Epithelial cell of esophagus (primary cell): ENCODE measurements around the gene CTNND2.

ENCODE experiments used
- DNase-seq: peaks from one replicate; pipeline ENCODE4 v3.0.0; 2010; ENCODE audit warnings: low read depth
- H3K4me3 ChIP-seq: 2 replicates; pipeline ENCODE4 v1.5.1; 2011; ENCODE audit warnings: mild to moderate bottlenecking, low read length, control low read depth
- TF ChIP-seq, protein P1 (sequence below): IDR thresholded peaks from 2 replicates; pipeline ENCODE4 v1.5.1; 2011; ENCODE audit warnings: low read depth, mild to moderate bottlenecking, low read length, control low read depth, inconsistent platforms; ENCODE audit not compliant: insufficient read depth; ENCODE audit errors: missing control alignments

CTNND2 gene

DNA sequence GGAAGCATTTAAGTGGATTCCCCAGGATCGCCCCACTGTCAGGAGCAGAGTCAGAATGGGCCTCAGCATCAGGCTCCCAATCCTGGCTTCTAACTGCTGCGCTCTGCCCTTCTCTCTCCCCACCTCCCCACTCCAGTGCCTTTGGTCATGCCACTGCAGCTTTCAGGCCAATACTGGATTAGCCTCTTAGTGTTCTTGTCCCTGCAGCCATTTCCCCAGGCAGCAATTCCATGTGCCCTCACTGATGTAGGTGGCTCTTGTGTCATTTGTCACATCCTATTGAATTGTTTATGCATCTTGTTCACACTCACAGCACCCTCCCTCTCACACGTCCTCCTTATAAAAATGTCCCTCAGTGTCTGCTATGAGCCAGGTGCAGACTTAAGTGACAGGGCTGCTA is 599.0 kb downstream of the CTNND2 start:
- TF ChIP-seq, protein P1, sequence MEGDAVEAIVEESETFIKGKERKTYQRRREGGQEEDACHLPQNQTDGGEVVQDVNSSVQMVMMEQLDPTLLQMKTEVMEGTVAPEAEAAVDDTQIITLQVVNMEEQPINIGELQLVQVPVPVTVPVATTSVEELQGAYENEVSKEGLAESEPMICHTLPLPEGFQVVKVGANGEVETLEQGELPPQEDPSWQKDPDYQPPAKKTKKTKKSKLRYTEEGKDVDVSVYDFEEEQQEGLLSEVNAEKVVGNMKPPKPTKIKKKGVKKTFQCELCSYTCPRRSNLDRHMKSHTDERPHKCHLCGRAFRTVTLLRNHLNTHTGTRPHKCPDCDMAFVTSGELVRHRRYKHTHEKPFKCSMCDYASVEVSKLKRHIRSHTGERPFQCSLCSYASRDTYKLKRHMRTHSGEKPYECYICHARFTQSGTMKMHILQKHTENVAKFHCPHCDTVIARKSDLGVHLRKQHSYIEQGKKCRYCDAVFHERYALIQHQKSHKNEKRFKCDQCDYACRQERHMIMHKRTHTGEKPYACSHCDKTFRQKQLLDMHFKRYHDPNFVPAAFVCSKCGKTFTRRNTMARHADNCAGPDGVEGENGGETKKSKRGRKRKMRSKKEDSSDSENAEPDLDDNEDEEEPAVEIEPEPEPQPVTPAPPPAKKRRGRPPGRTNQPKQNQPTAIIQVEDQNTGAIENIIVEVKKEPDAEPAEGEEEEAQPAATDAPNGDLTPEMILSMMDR: no peak
- DNase-seq: no peak
- H3K4me3 ChIP-seq: no peak overlapping the region

- H3K4me3 ChIP-seq: no peak overlapping the region
- no peak for DNase-seq
- TF ChIP-seq, protein P1: no peak
These were observed 599.6 kb downstream of the CTNND2 start for GRCh38 chr5:11304641-11305040.

GRCh38 chr5:11302663-11303062 is 601.6 kb downstream of the CTNND2 start:
- TF ChIP-seq, protein P1: no peak
- no peak for DNase-seq
- H3K4me3 ChIP-seq: no peak overlapping the region

- H3K4me3 ChIP-seq: no peak overlapping the region
- TF ChIP-seq, protein P1: no peak
- DNase-seq: no peak
These were observed 603.1 kb downstream of the CTNND2 start for GRCh38 chr5:11301171-11301570.

- TF ChIP-seq, protein P1: no peak
- H3K4me3 ChIP-seq: no peak overlapping the region
- DNase-seq: no peak
These were observed 603.5 kb downstream of the CTNND2 start for GRCh38 chr5:11300736-11301135.

DNA sequence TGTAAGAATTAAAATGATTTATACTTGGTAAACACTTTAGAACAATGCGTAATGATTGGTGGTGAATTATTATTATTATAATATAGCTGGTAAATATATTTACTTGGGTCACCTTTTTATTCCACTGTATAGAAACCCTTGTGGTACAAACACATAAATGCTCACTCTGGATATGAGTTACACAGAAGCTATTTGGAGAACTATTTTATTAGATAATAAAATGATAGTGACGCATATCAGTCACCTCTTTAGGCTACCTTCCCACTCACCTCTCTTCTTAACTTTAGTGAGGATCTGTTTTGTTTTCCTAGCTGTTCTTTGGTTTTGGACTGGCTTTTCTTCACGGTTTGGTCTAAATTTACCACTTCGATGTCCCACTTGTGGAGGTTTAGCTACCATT is 605.4 kb downstream of the CTNND2 start:
- DNase-seq: no peak
- H3K4me3 ChIP-seq: no peak overlapping the region
- TF ChIP-seq, protein P1: no peak

DNA sequence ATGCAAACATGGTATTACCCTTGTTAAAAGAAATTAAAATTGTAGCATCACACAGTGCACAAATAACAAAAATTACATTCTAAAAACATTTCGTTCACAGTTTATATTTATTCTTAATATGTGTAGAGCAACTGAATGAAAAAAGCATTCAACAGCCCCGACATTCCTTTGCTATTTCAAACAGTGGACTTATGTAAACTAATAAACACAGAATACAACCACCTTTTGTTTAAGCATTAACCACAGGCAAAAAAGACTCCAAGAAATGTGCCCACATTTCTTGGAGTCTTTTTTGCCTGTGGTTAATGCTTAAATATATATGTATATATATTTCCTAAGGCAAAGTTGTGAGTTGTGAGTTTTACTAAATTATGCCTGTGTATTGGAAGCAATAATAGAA is 610.7 kb downstream of the CTNND2 start:
- no peak overlapping the region for H3K4me3 ChIP-seq
- DNase-seq: no peak
- TF ChIP-seq, protein P1: no peak
